EL (cell line): Measurements from ENCODE around the gene UMODL1.
A peak's percentile ranks its signal among the peaks of the same experiment; 100 is the strongest.

ENCODE experiments used
- DNase-seq: peaks from one replicate; pipeline ENCODE4 v3.0.0-alpha.2; 2016

Gene UMODL1

DNA sequence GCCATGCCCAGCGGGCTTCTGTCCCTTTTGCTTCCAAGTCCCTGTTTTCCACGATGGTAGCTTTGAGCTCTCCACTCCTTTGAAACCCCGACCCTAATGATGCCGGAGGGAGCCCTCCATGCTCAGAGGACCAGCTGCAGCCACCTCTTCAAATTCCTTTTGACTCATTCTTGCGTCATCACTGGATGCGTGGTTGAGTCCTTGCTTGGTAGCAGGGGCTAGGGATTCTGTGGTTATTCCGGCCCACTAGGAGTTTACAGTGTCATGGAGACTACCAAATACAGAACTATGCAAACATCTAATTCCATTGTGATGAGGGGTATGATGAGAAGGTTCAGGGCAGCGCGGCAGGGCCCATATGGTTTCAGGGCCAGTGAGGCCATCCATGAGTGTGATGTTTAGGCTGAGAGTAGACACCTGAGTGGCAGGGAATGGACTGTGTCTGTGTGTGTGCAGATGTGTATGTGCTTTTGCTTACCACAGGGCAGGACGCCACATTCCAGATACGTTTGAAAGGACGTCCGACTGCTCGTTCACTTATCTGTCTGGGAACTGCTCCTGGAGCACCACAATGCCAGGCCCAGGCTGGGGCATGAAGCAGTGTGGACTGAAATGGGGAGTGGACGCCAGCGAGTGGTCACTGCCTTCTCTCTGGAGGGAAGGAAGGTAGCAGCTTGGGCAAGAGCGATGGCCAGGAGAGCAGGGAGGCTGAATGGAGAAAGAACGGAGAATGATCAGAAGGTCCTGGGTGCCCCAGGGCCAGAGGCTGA lies 30.5 kb upstream of the UMODL1 start:
- DNase-seq: peak; percentile 100

DNA sequence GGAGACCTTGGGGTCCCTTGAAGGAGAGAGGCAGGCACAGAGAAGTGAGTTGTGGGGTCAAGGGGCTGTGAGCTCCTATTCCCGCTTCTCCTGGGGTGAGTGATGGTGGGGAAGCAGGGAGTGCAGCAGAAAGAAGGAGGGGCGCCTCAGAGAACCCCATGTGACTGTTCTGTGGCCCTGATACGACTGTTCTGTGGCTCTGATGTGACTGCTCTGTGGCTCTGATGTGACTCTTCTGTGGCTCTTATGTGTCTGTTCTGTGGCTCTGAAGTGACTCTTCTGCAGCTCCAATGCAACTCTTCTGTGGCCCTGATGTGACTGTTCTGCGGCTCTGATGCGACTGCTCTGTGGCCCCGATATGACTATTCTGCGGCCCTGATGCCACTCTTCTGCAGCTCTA lies 29.9 kb upstream of the UMODL1 start:
- no peak for DNase-seq

DNA sequence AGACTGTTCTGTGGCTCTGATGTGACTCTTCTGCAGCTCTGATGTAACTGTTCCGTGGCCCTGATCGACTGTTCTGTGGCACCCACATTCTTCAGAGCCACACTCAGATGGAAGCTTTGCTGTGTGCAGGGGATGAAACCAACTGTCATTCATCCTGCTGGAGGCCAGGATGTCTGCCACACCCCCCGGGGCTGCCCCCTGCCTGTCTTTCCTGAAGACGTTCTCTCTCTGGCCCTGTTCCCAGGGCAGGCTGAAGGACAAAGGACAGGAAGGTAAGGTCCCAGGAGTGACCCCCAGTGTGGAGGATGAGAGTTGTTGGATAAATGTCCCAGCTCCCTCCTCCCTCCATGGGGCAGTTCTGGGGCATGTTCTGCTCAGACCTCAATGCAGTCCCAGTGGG lies 29.4 kb upstream of the UMODL1 start:
- DNase-seq: no peak

DNA sequence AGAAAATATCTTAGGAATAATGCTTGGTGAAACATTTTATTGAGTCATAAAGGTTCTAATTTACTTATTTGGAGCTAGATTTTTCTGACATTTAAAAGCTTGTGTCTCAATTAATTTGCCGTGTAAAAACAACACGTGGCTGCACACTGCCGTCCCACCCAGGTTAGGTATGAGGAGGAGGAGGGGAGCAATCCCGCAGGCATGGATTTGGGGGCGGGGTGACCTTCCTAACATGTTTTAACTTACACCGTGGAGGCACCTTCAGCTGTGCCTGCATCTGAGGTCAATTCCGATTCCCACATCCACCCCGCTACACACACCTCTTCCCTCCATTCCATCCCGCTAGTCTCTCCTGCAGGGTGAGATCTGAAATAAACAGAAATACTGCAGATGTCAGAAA lies 28.5 kb upstream of the UMODL1 start:
- no peak for DNase-seq

DNA sequence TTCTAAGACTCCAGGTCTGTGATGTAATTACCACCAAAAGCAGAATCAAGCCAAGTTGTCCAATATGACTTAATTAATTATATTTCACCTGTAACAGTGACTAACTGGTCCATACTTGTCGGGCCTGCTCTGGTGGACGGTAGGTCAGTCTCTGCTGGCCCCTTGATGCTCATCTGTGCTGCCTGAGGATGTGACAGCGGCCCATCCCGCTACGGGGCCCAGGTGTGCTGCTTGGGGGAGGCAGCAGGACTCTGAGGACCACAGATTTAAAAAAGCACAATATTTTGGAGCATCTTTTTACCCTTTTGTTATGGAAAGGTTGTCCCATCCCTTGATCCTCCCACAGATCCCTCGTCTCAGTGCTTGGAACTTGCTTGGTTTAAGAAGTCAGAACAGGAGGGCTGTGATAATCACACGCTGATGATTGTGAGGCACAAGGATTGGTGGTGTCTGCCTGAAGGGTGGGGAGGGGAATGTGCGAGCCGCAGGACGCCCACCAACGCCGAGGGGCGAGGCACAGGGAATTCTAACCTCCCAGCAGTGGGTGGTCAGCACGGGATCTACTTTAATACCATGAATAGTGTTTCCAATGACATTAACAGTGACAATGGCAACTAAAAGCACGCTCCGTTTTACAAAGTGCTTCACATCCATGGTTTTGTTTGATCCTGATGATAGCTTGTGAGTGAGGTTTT lies 27.8 kb upstream of the UMODL1 start:
- DNase-seq: no peak

DNA sequence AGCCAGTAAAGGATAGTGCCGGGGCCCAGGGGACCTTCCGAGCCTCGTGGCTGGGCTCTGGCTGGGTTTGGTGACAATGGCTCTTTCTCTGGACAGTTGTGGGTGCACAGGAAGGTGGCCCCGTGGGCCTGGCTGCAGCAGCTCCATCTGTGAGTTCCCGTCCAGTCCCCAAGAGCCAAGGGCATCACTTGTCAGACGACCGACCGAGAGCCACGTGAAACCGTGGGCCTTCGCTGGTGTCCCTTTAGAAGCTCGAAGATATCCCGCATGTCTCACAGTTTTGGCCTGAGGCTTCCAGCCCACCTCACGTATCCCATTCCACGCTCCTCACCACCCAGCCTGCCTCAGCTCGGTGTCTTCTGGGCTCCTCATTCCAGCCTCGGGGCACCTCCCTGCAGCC lies 27.2 kb upstream of the UMODL1 start:
- DNase-seq: no peak

DNA sequence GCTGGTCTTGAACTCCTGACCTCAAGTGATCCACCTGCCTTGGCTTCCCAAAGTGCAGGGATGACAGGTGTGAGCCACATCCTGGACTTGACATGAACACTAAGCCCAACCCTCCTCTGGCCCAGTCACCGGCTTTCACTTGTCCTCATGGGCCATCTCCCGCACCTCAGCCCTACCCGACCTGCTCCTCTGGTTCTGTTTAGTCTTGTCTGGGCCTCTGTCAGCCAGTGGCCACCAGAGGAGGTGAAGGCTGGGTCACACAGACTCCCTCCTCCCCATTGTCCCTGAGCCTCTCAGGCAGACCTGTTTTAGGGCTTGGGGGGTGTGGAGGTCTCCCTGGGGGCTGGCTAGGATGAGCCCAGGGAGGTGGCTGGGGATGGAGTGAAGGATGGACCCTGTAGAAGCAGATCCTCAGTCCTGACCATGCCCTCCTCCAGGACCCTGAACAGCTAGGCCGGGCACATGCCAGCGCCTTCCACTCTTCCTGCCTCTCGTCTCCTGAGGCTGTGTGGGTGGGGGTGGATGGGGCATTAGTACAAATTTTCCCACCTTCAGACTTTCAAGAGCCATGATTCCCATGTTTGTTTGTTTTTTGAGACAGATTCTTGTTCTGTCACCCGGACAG lies 26.1 kb upstream of the UMODL1 start:
- DNase-seq: no peak

DNA sequence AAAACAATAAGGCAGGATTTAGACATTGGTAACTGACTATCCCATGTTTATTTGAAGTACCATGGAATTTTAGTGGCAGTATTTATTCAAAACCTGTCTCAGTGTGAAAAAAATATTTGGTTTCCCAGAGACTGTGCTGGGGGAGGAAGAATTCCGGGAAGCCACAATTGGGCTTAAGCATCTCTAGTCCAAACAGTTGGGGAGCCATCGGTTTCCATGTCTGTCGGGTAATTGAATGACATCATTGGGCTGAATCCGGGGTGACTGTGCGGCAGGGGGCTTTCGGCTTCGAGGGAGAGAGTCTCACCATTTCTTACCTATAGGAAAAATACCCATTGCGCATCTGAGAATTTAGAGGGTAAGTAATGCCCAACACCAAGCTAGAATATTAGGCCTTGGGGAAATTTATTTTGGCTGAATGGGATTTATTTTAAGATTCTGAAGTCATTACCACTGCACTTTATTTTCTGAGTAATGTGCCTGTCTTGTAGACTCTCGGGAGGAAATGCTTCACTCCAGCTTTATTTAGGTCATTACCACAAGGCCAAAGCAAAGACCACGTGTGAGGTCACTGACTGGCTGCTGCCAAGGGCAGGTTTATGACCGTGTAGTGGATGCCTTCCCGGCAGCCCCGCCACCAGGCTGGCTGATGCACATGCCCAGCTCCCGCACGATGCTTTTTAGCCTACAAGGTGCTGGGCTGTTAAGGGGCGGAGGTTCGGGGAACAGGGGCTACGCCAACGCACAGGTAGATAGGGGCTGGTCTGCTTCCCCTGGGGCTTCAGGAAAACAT lies 23.1 kb upstream of the UMODL1 start:
- peak; percentile 94 for DNase-seq

DNA sequence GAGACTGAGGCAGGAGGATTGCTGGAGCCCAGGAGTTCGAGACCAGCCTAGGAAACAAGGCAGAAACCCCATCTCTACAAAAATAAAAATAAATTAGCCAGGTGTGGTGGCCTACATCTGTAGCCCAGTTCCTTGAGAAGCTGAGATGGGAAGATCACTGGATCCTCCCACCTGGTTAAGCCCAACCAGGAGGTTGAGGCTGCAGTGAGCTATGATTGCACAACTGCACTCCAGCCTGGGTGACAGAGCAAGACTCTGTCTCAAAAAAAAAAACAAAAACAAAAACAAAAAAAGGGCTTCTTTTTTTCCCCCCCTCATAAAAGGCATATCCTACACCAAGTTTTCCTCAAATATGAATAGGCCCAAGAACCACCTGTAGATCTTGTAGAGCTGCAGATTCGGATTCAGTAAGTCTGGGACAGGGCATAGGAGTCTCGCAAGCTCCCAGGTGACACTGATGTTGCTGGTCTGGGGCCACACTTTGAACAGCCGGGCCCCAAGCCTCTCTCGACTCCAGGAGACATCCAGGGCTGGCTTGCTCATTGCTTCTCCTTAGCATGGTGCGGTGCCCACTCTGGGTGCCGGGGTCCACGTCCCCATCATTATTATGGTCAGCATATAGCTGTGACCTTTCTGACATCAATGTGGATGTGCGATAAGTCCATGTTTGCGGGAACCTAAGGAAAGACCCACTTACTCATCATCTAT lies 22.1 kb upstream of the UMODL1 start:
- DNase-seq: no peak

DNA sequence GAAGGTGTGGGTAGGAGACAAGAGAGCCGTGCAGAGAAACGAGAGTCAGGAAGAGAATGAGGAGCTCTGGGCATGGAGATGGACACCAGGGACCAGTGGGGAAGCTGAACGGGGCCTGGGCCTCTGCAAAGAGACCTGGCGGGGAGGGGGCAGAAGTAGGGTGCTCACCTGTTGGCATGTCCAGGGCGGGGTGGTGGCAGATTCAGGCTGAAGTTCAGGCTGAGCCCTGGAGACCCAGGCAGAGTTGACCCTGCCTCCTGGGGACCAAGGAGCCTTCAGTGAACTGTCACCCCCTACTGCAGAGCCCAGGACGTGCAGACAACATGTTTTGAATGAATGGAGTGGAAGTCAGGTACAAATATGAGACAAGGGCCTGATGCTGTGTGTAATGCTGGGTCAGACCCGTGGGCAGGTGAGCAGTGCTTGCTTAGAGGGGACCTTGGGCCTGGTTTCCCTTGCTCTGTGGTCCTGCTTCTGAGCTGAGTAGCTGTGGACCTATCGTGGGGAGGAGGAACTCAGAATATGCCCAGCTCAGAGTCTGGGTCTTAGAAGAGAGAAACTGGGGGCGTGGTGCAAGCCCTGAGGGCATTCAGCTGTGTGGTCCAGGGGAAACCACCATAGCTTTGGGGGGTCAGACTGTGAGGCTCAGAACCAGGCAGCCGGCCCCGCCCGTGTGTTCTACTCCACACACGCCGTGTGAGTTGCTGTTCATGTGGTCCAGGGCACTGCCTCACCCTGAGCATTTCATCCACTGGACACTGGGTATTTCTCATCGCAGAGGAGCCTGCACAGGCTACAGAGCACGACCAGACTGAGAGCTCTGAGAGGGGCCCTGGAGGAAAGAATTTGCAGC lies 21.3 kb upstream of the UMODL1 start:
- DNase-seq: no peak

DNA sequence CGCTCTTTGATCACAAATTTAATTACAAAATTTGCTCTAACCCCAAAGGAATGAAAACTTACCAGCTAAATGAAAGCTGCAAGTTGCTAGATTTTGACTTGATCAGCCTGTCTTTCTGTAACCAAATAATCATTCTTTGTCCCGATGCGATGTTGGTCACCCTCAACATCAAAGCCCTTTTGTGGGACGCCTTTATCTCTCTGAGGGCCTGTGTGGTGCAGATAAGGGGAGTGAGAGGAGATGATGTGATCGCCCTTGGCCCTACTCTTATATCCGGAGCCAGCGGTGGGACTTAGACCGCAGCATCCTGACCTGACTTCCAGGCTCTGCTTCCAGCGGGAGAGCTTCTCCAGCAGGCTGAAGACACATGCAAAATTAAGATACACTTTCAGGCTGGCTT lies 19.3 kb upstream of the UMODL1 start:
- DNase-seq: no peak

DNA sequence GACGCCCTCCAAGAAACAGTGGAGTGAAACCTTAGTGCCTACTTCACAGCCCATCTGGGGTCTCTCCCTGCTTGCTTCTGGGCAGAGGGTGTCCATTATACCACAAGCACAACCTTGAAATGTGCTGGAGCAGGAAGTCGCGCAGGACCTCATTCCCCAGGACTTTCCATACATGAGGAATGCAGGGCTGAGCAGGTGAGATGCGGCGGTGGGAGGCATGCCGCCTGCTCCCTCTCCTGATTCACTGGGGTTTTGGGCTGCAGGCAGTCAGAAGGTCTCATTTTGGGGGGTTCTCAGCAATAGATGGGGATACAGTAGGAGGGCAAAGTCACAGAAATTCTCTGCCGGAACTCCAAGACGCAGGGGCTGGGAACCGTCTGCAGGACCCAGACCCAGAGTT lies 15.7 kb upstream of the UMODL1 start:
- DNase-seq: no peak

DNA sequence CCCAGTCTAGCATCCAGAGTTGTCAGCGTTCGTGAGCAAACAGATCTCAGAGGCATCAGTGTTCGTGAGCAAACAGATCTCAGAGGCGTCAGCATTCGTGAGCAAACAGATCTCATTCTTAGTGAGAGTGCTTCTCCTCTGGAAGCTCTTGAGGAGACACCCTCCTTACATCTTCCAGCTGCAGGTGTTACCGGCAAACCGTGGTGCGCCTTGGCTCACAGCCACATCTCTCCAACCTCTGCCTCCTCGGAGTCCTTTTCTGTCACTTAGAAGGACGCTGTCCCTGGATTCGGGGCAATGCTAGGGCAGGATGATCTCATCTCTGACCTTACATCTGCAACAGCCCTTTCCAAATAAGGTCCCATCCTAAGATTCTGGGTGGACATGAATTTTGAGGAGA lies 14.6 kb upstream of the UMODL1 start:
- DNase-seq: no peak

DNA sequence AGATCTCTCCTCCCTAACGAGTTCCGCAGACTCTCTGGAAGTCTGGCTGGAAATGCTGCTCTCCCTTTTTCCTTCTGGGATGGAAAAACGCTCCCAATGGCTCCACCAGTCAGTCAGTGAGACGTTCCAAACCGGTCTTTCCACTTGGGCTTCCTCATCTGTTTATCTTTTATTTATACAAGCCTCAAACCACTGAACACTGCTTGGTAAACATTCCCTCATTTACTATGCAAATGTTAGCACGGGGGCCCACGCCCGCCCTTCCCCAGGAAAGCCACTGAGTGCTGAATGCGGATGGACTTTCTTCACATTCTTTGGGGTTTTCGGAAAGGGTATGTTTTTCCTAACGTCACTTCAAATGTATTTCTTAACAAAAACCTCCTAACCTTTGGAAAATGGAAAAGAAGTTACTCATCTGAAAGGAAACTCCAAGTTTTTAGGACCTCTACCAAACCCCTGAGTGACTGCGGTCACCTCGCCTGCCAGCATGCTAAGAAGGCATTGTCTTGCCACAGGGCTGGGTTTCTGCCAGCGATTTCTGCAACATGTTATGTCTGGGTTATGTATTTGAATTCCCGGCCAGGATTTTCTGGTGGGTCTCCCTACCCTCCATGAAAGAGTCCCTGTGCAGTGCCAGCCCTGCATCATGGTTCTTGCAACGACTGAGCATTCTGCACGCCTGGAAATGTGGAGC lies 14.0 kb upstream of the UMODL1 start:
- DNase-seq: peak; percentile 81

DNA sequence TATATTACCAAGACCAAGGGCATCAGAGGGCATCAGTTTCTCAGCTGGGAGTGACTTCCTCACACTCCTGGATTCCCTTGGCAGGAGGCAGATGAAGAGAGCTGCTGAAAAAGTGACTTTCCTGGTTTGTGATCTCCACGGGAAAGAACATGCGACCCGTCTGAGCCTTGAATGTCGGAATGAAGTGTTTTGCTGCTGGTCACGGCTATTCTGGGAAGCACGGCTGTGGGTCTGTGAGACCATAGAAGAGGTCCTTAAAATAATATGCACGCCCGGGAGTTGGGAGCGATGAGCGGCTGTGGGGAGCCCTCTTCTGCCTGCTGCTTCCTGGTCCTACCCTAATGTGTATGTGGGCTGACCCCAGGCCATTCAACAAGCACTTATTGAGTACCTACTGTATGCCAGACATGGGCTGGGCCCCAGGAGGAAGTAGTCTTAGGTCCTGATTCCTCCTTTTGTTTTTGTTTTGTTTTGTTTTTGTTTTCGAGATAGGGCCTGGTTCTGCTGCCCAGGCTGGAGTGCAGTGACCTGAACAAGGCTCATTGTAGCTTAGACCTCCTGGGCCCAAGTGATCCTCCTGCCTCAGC lies 13.2 kb upstream of the UMODL1 start:
- no peak for DNase-seq

DNA sequence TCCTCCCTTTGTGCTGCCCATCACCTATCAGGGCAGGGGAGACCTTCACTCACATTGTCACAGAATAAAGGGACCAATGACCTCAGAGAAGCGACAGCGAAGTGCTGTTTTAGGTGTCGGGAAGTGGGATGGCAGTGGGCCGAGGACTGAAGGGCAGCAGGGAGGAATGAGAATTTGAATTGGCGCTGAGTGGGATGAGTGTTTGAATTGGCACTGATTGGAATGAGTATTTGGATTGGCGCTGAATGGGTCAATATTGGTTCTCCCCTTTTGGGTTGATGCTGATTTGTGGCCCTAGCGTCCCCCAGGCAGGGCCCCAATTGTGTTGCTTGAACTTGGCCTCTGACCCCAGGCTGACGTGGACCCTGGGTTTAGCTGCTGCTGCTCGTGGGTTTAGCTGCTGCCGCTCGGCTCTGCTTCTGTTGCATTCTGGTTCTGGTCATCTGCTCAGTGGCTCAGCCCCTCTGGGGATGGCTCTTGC lies 12.4 kb upstream of the UMODL1 start:
- no peak for DNase-seq

DNA sequence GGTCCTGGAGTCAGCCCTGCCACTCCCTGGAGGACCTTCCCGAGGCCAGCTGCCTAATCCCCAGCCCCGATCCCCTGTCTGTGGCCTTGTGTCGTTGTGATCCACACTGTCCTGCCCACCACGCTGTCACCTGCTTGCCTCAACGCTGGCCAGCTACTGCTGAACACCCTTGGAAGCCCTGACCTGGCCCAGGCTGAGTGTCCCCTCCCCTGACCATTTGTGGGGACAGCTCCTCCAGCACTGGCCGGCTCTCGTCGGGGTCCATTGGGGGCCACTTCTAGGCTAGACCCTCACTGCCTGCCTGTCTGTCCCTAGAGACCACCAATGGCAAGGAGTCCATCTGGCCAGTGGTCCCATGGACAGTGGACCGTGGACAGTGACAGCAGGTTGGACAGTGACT lies 12.0 kb upstream of the UMODL1 start:
- DNase-seq: no peak

DNA sequence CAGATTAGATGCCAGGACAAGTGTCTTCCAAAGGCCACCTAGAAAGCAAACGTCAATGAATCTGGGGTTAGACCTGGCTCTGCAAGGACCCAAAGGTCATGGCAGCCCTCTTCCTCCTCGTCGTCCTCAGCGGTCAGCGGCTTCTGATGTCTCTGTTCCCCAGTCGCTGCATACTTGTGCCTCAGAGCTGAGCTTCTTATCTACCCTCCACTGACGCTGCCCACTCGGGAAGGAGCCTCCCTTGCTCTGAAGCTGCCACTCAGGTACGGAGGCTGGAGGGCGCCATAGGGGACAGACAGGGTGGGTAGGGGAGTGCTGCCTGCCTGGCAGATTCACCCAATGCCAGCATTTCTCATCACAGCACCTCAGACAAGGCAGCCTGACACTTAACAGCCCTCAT lies 11.4 kb upstream of the UMODL1 start:
- no peak for DNase-seq

DNA sequence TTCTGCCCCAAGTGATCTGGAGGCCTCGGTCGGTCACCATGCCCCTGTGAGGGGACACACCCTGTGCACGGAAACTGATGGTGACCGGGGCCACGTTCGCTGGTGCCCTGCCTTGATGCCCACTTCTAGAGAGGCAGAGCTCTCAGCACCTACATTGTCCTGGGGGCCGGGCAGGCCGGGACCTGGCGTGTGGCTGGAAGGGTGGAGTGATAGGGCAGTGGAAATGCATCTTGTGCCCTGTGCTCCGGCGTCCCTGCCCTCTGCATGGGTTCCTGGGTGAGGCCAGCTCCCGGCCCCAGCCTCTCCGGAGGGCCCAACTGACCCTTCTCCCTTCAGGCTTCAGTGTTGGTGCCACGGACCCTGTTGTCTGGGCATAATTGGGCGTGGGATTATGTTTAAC lies 11.0 kb upstream of the UMODL1 start:
- no peak for DNase-seq

DNA sequence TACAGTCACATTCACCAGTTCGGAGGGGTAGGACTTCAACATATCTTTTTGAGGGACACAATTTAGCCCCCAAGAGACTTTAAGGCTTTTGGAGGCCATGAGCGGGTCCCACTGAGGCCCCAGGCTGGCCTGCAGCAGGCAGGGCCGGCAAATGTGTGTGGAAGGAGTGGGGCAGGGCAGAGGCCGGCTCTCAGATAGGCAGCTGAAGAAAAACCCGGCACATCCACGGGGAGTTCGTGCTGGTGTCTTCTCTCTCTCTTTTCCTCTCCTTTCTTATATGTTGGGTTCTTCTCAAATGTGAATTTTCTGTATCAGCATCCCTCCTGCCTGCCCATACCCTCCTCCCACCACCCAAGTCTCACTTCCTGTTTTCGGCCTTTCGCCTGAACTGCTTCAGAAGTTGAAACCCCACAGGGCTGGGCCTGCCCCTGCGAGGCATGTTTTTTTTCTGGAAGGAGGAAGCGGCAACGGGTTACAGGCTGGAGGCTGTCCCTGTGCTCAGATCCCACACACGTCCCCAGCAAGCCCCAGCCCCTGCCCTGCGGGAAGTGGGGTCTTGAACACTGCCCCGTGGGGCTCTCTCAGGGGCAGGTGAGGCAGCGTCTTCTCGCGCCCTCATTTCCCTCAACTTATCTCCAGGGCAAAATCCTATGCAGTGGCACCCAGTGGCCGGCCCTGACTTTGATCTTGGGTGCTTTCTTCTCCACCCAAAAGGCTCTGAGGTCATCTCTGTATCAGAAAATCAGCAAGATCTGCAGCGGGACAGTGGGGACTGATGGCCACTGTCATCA lies 9.7 kb upstream of the UMODL1 start:
- DNase-seq: no peak
